Fibroblast of mammary gland (primary cell): ENCODE results near the gene MGA.
A peak's percentile ranks its signal among the peaks of the same experiment; 100 is the strongest.

ENCODE experiments used
- DNase-seq: peaks from one replicate; pipeline ENCODE4 v3.0.0-alpha.2; 2010; ENCODE audit warnings: low read depth
- H3K4me3 ChIP-seq: 2 replicates; pipeline ENCODE4 v1.5.1; 2011; ENCODE audit warnings: low read depth, mild to moderate bottlenecking, low read length, moderate library complexity; ENCODE audit not compliant: control insufficient read depth
- CTCF ChIP-seq: conservative IDR thresholded peaks from 2 replicates; pipeline ENCODE4 v1.5.1; 2011; ENCODE audit warnings: low read depth, low read length, inconsistent platforms; ENCODE audit not compliant: control insufficient read depth, insufficient read depth

Gene MGA

GRCh38 chr15:41756198-41756597 lies 96.0 kb downstream of the MGA start:
- no peak for DNase-seq
- no peak overlapping the region for H3K4me3 ChIP-seq

GRCh38 chr15:41772720-41773331 lies 112.6 kb downstream of the MGA start:
- TF ChIP-seq CTCF, result peak; percentile 77
- peak; percentile 78 for DNase-seq
- H3K4me3 ChIP-seq, result no peak overlapping the region

More at GRCh38 chr15:41756198-41756597, 96.0 kb downstream of the MGA start:
- no peak for TF ChIP-seq CTCF

DNA sequence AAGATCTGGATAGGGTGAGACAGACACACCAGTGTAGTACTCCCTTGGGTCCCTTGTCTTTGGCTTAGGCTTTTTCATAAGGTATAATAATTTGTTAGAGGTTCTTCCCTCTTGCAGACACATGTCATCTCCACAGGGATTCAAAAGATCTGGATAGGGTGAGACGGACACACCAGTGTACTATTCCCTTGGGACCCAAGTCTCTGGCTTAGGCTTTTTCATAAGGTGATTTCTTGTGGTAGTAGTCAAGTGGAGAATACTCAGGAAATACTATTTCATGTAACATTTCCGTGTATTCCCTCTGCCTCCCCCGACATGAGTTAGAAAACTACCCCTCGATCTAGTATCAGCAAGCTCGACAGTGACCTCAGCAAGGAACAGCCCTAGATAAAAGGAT lies 113.1 kb downstream of the MGA start:
- peak overlapping the region; percentile 85 for H3K4me3 ChIP-seq
- no peak for DNase-seq
- no peak for TF ChIP-seq CTCF

DNA sequence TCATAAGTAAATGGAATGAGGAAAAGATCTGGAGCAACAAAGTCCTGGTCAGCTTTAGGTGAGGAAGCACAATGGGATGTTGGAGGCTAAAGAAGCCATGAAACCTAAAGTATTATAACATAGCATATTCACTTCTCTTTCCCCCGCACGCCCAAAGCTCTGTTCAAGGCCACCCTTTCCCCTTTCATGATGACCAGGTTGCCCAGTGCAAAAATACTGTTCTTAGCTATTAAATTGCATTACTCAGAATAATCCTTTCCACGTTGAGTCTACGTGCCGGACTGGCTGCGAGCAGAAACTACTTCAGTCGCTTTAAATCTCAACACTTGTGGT lies 113.5 kb downstream of the MGA start:
- TF ChIP-seq CTCF, result no peak
- no peak for DNase-seq
- H3K4me3 ChIP-seq, result peak overlapping the region; percentile 85

DNA sequence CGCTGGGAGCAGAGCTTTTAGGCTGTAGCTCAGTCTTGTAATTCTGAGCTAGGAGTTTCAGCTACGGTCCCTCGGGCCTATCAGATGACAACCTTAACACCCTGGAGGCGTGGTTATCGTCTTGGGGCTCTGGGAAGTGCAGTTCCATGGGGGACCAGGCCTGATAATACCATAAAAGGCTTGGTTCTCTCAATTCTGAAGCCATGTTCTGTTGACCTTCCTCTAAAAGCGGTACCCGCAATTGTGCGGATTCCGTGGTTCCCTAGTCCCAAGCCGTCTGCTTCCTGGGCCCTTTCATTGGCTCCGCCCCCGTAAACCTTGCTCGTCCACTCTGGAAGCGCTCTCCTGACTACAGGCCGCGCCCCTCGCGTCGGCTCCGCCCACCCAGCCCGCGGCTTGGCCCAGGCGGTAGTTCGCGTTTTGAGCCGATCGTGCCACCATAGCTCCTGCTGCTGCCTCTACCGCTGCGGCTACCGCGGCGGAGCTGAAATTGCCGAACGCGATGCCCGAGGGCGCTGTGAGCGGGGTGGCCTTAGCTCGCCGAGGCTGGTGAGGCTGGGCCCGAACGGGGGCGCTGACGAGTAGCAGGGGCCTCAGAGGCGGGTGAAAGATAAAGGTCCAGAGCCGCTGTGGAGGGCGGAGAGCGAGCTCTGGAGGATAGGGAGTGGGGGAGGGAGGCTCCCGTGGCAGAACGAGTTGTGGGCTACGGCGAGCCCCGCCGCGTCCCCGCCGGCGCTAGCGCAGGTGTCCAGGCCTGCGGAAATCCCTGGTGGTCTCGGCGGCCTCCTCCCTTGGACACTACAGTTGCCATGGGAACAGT lies 114.1 kb downstream of the MGA start, which contains the start of gene MAPKBP1:
Gene MAPKBP1 (plus strand): TSS at position 423 of the 820 bp plus-strand sequence. CDS start 792 bp downstream, outside the sequence.
- DNase-seq, result peak; percentile 97
- peak; percentile 54 for TF ChIP-seq CTCF

GRCh38 chr15:41774882-41775417 lies 114.7 kb downstream of the MGA start:
- no peak for TF ChIP-seq CTCF
- no peak for DNase-seq
- peak overlapping the region; percentile 85 for H3K4me3 ChIP-seq

More for the DNA sequence above, 114.1 kb downstream of the MGA start, which contains the start of gene MAPKBP1:
- H3K4me3 ChIP-seq, result peak within 1 kb of the TSS; percentile 85
